OCI-LY3 (cell line): ENCODE results near the gene LRRC4C.
A peak's percentile ranks its signal among the peaks of the same experiment; 100 is the strongest.

Experiments used
- H2AFZ ChIP-seq: fragments of 200-600, 300-600 bp; shearing (Covaris generic); 2 replicates; pipeline ENCODE4 v1.6.0; 2014; ENCODE audit warnings: antibody characterized with exemption, low read depth, low read length
- H3K27ac ChIP-seq: fragments of 200-600, 300-600 bp; sonication (generic); 2 replicates; pipeline ENCODE4 v1.5.1; 2014; ENCODE audit warnings: mild to moderate bottlenecking, low read length, moderate library complexity, mixed read lengths
- H3K27me3 ChIP-seq: fragments of 200-600, 300-600 bp; sonication (generic); 2 replicates; pipeline ENCODE4 v1.6.1; 2014; ENCODE audit warnings: low read depth, low read length, mixed read lengths
- H3K36me3 ChIP-seq: fragments of 200-600, 300-600 bp; sonication (generic); replicated peaks from 2 replicates; pipeline ENCODE3; 2014; ENCODE audit warnings: low read depth, low read length, mixed read lengths
- H3K4me1 ChIP-seq: fragments of 300-600, 200-600 bp; sonication (generic); 2 replicates; pipeline ENCODE4 v1.6.1; 2014; ENCODE audit warnings: low read length, mixed read lengths
- H3K4me2 ChIP-seq: fragments of 200-600, 300-600 bp; sonication (generic); 2 replicates; pipeline ENCODE4 v1.6.1; 2014; ENCODE audit warnings: low read length, mixed read lengths
- H3K4me3 ChIP-seq: fragments of 300-600, 200-600 bp; sonication (generic); 2 replicates; pipeline ENCODE4 v1.5.1; 2014; ENCODE audit warnings: antibody characterized with exemption, mild to moderate bottlenecking, low read length, moderate library complexity
- H3K79me2 ChIP-seq: fragments of 300-600, 200-600 bp; shearing (Covaris generic); 2 replicates; pipeline ENCODE4 v1.6.1; 2014; ENCODE audit warnings: mild to moderate bottlenecking, low read length, mixed read lengths
- H3K9ac ChIP-seq: fragments of 300-600, 200-600 bp; shearing (Covaris generic); 2 replicates; pipeline ENCODE4 v1.6.0; 2014; ENCODE audit warnings: mild to moderate bottlenecking, low read length, moderate library complexity
- H3K9me3 ChIP-seq: fragments of 200-600, 300-600 bp; shearing (Covaris generic); 2 replicates; pipeline ENCODE4 v1.6.1; 2014; ENCODE audit warnings: low read length, mixed read lengths; ENCODE audit not compliant: insufficient read depth
- H4K20me1 ChIP-seq: fragments of 200-600, 300-600 bp; sonication (generic); 2 replicates; pipeline ENCODE4 v1.6.1; 2016; ENCODE audit warnings: low read length, mixed read lengths; ENCODE audit not compliant: insufficient read depth
- EZH2phosphoT487 ChIP-seq: fragments of 200-600 bp; shearing (Covaris generic); IDR thresholded peaks from 2 replicates; pipeline ENCODE4 v1.6.1; 2018; ENCODE audit warnings: antibody characterized with exemption, mixed run types, low read depth
- TF ChIP-seq, protein P1 (sequence below): fragments of 200-600, 300-600 bp; sonication (generic); IDR thresholded peaks from 2 replicates; pipeline ENCODE4 v1.5.1; 2014; ENCODE audit warnings: antibody characterized with exemption, low read length, low read depth

LRRC4C gene

DNA sequence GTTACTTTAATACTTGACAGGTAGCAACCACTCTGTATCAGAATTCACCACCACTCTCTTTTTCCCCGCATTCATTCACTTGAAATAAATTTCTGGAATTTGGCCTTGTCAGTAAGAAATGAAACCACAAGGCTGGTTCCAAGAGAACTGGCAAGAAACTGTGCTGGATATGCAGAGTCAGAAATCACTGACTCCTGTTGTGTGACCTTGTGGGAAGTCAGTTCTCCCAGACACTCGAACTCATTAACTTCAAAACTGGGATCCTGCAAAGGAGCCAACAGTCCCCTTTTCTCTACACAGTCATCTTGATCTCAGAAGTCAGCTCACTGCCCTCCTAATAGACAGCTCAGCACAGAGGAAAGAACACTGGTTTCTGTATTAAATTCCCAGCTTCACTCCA, 142.7 kb downstream of the LRRC4C start:
- Histone ChIP-seq H3K79me2 (no peaks in the 10 kb centered on the region), H4K20me1 (no peaks in the 10 kb centered on the region), H3K27me3 (no peaks in the 10 kb centered on the region), H3K4me3 (no peak overlapping the region), H3K9me3 (no peaks in the 10 kb centered on the region), H2AFZ (no peak overlapping the region), H3K4me1 (no peaks in the 10 kb centered on the region), H3K36me3 (no peaks in the 10 kb centered on the region), H3K4me2 (no peak overlapping the region), H3K9ac (no peak overlapping the region), H3K27ac (no peak overlapping the region)
- TF ChIP-seq, protein P1, sequence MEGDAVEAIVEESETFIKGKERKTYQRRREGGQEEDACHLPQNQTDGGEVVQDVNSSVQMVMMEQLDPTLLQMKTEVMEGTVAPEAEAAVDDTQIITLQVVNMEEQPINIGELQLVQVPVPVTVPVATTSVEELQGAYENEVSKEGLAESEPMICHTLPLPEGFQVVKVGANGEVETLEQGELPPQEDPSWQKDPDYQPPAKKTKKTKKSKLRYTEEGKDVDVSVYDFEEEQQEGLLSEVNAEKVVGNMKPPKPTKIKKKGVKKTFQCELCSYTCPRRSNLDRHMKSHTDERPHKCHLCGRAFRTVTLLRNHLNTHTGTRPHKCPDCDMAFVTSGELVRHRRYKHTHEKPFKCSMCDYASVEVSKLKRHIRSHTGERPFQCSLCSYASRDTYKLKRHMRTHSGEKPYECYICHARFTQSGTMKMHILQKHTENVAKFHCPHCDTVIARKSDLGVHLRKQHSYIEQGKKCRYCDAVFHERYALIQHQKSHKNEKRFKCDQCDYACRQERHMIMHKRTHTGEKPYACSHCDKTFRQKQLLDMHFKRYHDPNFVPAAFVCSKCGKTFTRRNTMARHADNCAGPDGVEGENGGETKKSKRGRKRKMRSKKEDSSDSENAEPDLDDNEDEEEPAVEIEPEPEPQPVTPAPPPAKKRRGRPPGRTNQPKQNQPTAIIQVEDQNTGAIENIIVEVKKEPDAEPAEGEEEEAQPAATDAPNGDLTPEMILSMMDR = no peak
- TF ChIP-seq EZH2phosphoT487 = no peak

- Histone ChIP-seq H3K9ac (no peak overlapping the region), H3K27ac (no peak overlapping the region), H3K27me3 (no peaks in the 10 kb centered on the region), H3K4me3 (no peak overlapping the region), H3K4me2 (no peak overlapping the region), H3K9me3 (no peaks in the 10 kb centered on the region), H4K20me1 (no peaks in the 10 kb centered on the region), H3K4me1 (peaks cover 30% of the 10 kb centered on the region), H3K36me3 (no peaks in the 10 kb centered on the region), H3K79me2 (no peaks in the 10 kb centered on the region), H2AFZ (no peak overlapping the region)
- TF ChIP-seq, protein P1 = no peak
- TF ChIP-seq EZH2phosphoT487 = no peak
Observed at GRCh38 chr11:41313226-41313625, 146.2 kb downstream of the LRRC4C start.

GRCh38 chr11:41309716-41310115, 149.7 kb downstream of the LRRC4C start:
- Histone ChIP-seq H3K36me3 (no peaks in the 10 kb centered on the region), H4K20me1 (no peaks in the 10 kb centered on the region), H3K4me1 (peaks cover 53% of the 10 kb centered on the region), H3K79me2 (no peaks in the 10 kb centered on the region), H3K27ac (peak overlapping the region; percentile 94), H2AFZ (no peak overlapping the region), H3K9me3 (no peaks in the 10 kb centered on the region), H3K4me3 (peak overlapping the region; percentile 65), H3K9ac (peak overlapping the region; percentile 57), H3K27me3 (no peaks in the 10 kb centered on the region), H3K4me2 (peak overlapping the region; percentile 74)
- no peak for TF ChIP-seq EZH2phosphoT487
- TF ChIP-seq, protein P1 = peak; percentile 85

DNA sequence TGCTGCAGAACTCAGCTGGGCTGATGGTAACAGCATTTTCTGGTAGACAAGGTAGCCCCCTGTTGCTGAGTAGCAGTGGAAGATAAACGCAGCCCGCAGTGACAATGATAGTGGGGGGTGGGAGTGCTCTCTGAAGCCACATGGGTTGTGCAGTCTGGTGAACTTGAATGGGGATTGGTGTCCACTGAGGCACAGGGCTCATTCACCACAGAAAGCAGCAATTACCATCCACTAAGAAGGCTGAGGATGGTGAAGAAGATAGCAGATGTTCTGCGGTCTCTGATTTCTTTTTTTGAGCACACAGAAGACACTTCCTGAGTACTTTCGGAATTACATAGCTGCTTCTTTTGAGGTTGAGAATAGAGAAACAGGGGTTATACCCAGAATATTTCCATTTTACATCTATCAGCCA, 150.3 kb downstream of the LRRC4C start:
- no peaks in the 10 kb centered on the region for H3K36me3 ChIP-seq
- H3K27ac ChIP-seq = peak overlapping the region; percentile 94
- peak overlapping the region; percentile 74 for H3K4me2 ChIP-seq
- H3K4me3 ChIP-seq = peak overlapping the region; percentile 69
- H2AFZ ChIP-seq = no peak overlapping the region
- peak overlapping the region; percentile 79 for H3K9ac ChIP-seq
- H4K20me1 ChIP-seq = no peaks in the 10 kb centered on the region
- no peaks in the 10 kb centered on the region for H3K9me3 ChIP-seq
- TF ChIP-seq, protein P1 = peak; percentile 8; the same call in 1 of the 2 replicates
- TF ChIP-seq EZH2phosphoT487 = 0 out of 2 replicates have a peak, but pooled peaks have one; percentile 50
- H3K4me1 ChIP-seq = peaks cover 53% of the 10 kb centered on the region
- no peaks in the 10 kb centered on the region for H3K79me2 ChIP-seq
- H3K27me3 ChIP-seq = no peaks in the 10 kb centered on the region
